ENCODE measurements around the gene FTO.

DNA sequence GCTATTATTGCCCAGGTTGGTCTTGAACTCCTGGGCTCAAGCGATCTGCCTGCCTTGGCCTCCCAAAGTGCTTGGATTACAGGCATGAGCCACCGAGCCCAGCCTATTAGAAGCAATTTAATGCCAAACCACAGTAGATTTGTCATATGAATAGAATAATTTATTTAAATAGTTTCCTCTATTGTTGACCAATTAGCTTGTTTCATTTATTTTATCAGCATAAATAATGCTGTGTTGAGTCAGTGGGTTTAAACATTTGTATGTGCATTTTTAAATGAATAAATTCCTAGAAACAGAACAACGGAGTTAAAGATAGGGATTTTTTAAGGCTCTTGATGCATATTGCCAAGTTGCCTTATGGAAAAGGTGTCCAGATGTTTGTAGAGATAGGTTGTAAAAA, 26.7 kb downstream of the FTO start:
- TF ChIP-seq POLR2A (IDR thresholded peaks at IDR 0.05), result no peak
- TF ChIP-seq, protein P1, sequence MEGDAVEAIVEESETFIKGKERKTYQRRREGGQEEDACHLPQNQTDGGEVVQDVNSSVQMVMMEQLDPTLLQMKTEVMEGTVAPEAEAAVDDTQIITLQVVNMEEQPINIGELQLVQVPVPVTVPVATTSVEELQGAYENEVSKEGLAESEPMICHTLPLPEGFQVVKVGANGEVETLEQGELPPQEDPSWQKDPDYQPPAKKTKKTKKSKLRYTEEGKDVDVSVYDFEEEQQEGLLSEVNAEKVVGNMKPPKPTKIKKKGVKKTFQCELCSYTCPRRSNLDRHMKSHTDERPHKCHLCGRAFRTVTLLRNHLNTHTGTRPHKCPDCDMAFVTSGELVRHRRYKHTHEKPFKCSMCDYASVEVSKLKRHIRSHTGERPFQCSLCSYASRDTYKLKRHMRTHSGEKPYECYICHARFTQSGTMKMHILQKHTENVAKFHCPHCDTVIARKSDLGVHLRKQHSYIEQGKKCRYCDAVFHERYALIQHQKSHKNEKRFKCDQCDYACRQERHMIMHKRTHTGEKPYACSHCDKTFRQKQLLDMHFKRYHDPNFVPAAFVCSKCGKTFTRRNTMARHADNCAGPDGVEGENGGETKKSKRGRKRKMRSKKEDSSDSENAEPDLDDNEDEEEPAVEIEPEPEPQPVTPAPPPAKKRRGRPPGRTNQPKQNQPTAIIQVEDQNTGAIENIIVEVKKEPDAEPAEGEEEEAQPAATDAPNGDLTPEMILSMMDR (IDR thresholded peaks at IDR 0.05), result no peak

All from esophagus squamous epithelium (tissue), 4 donors.